GM23248 (cell line): ENCODE results near the gene LAMP5. TPM values are rescaled to one million over a fixed set of nuclear protein-coding genes. Genes with fewer than 3 reads are reported as not detected.

Experiments
- DNase-seq: peaks from one replicate; pipeline ENCODE4 v3.0.0-alpha.2; 2015
- H2AFZ ChIP-seq: fragments of 200-600 bp; sonication (generic); 2 replicates; pipeline ENCODE4 v1.6.1; 2016; ENCODE audit warnings: antibody characterized with exemption
- H3F3A ChIP-seq: fragments of 200-600 bp; sonication (generic); 2 replicates; pipeline ENCODE4 v1.6.1; 2016; ENCODE audit warnings: mild to moderate bottlenecking, antibody characterized with exemption, mixed run types; ENCODE audit not compliant: insufficient read depth
- H3K27ac ChIP-seq: fragments of 200-600 bp; sonication (generic); 2 replicates; pipeline ENCODE4 v1.5.1; 2016; ENCODE audit warnings: mild to moderate bottlenecking
- H3K27me3 ChIP-seq: fragments of 200-600 bp; sonication (generic); replicated peaks from 2 replicates; pipeline ENCODE4 v1.6.1; 2016; ENCODE audit warnings: mild to moderate bottlenecking; ENCODE audit not compliant: insufficient read depth
- H3K36me3 ChIP-seq: fragments of 200-600 bp; sonication (generic); 2 replicates; pipeline ENCODE4 v1.6.1; 2016; ENCODE audit warnings: low read depth, mild to moderate bottlenecking
- H3K4me1 ChIP-seq: fragments of 200-600 bp; sonication (generic); 2 replicates; pipeline ENCODE4 v1.6.1; 2016; ENCODE audit warnings: mild to moderate bottlenecking; ENCODE audit not compliant: insufficient read depth
- H3K4me2 ChIP-seq: fragments of 200-600 bp; sonication (generic); one replicate; pipeline ENCODE4 v1.6.1; 2016; ENCODE audit warnings: mild to moderate bottlenecking; ENCODE audit not compliant: unreplicated experiment
- H3K4me3 ChIP-seq: fragments of 200-600 bp; sonication (generic); 2 replicates; pipeline ENCODE4 v1.5.1; 2016; ENCODE audit warnings: mild to moderate bottlenecking
- H3K79me2 ChIP-seq: fragments of 200-600 bp; sonication (generic); 2 replicates; pipeline ENCODE4 v1.6.1; 2016; ENCODE audit warnings: mild to moderate bottlenecking; ENCODE audit not compliant: insufficient read depth
- H3K9ac ChIP-seq: fragments of 200-600 bp; sonication (generic); 2 replicates; pipeline ENCODE4 v1.6.1; 2016; ENCODE audit warnings: mild to moderate bottlenecking
- H3K9me2 ChIP-seq: fragments of 200-600 bp; sonication (generic); 2 replicates; pipeline ENCODE4 v1.6.1; 2016; ENCODE audit warnings: mixed run types, mild to moderate bottlenecking, moderate library complexity; ENCODE audit not compliant: insufficient read depth
- H3K9me3 ChIP-seq: fragments of 200-600 bp; sonication (generic); one replicate; pipeline ENCODE4 v1.6.1; 2017; ENCODE audit warnings: low read depth
- H4K20me1 ChIP-seq: fragments of 200-600 bp; sonication (generic); 2 replicates; pipeline ENCODE4 v1.6.0; 2016; ENCODE audit not compliant: insufficient read depth
- EZH2 ChIP-seq: fragments of 200-600 bp; sonication (generic); IDR thresholded peaks from 2 replicates; pipeline ENCODE4 v1.6.1; 2018; ENCODE audit warnings: antibody characterized with exemption, mild to moderate bottlenecking; ENCODE audit not compliant: insufficient read depth, poor library complexity, severe bottlenecking
- EZH2phosphoT487 ChIP-seq: fragments of 200-600 bp; sonication (generic); IDR thresholded peaks from 2 replicates; pipeline ENCODE4 v1.6.1; 2018; ENCODE audit warnings: antibody characterized with exemption, moderate library complexity, mild to moderate bottlenecking, low read depth; ENCODE audit not compliant: insufficient read depth
- whole genome bisulfite sequencing, 2 experiments: methylation state at CpG; one replicate each; pipeline ENCODE4 v1.1.6; 2015 to 2017; ENCODE audit warnings: low lambda C conversion rate in 2 of 2, low coverage in 1 of 2; ENCODE audit errors: missing lambda C conversion rate in 2 of 2; 5-methylcytosine and 5-hydroxymethylcytosine counted together
- in situ Hi-C: fragments of 300-500 bp; cut with MboI; formaldehyde crosslinking; loops from 2 replicates; pipeline ENCODE4 v1.15.0; 2020
- polyA plus RNA-seq: library from polyadenylated mRNA; unstranded; fragments of >200 nt; fragmentation: Nextera tagmentation; extraction: Ambion mirVana; gene quantifications from 2 replicates; pipeline ENCODE4 v1.2.1, GENCODE V29; 2016
- total RNA-seq: library from RNA; depleted of rRNA; stranded (reverse); fragments of >200 nt; shearing (Covaris generic); gene quantifications from 2 replicates; pipeline ENCODE4 v1.2.3, GENCODE V29; 2014

Gene LAMP5
- total and polyA plus RNA-seq, 2 experiments from 2014 or later, result 0.11 TPM; not detected in 1

- Histone ChIP-seq H3K27ac (no peak overlapping the region), H3K9ac (no peak overlapping the region), H3K9me2 (no peaks in the 10 kb centered on the region), H3F3A (no peaks in the 10 kb centered on the region), H4K20me1 (no peaks in the 10 kb centered on the region), H3K79me2 (no peaks in the 10 kb centered on the region), H3K4me1 (no peaks in the 10 kb centered on the region), H3K4me3 (no peak overlapping the region), H3K4me2 (peak overlapping the region; percentile 5), H3K9me3 (no peaks in the 10 kb centered on the region), H3K27me3 (peaks cover 66% of the 10 kb centered on the region), H3K36me3 (no peaks in the 10 kb centered on the region), H2AFZ (peak overlapping the region; percentile 9; the same call in 1 of the 2 replicates)
- in situ Hi-C loops, result no loop called here
- 15 to 18% methylated on average over 33 to 34 of the region's 34 CpGs for WGBS, 2 experiments
- no peak for DNase-seq
- no peak for TF ChIP-seq EZH2
- TF ChIP-seq EZH2phosphoT487, result no peak
Measured at GRCh38 chr20:9506280-9506821, 8.0 kb upstream of the LAMP5 start.

- Histone ChIP-seq H3K4me1 (no peaks in the 10 kb centered on the region), H3K27me3 (peaks cover 72% of the 10 kb centered on the region), H4K20me1 (no peaks in the 10 kb centered on the region), H3K36me3 (no peaks in the 10 kb centered on the region), H3K4me2 (no peak overlapping the region), H3F3A (no peaks in the 10 kb centered on the region), H3K27ac (no peak overlapping the region), H3K9me3 (no peaks in the 10 kb centered on the region), H2AFZ (peak overlapping the region; percentile 9; the same call in 1 of the 2 replicates), H3K4me3 (no peak overlapping the region), H3K79me2 (no peaks in the 10 kb centered on the region), H3K9ac (no peak overlapping the region), H3K9me2 (no peaks in the 10 kb centered on the region)
- no peak for DNase-seq
- in situ Hi-C loops, result no loop called here
- TF ChIP-seq EZH2phosphoT487 (no peak), EZH2 (no peak)
- 1 to 2% methylated on average over 30 to 31 of the region's 31 CpGs for WGBS, 2 experiments
Measured at GRCh38 chr20:9506964-9507369, 7.4 kb upstream of the LAMP5 start.

GRCh38 chr20:9507544-9508239, 6.7 kb upstream of the LAMP5 start:
- 5 to 9% methylated on average over 28 to 37 of the region's 37 CpGs for WGBS, 2 experiments
- H3K36me3 ChIP-seq, result no peaks in the 10 kb centered on the region
- H3K9ac ChIP-seq, result no peak overlapping the region
- DNase-seq, result no peak
- TF ChIP-seq EZH2phosphoT487 (no peak), EZH2 (no peak)
- H3K4me1 ChIP-seq, result no peaks in the 10 kb centered on the region
- no peaks in the 10 kb centered on the region for H3K9me3 ChIP-seq
- H3K9me2 ChIP-seq, result no peaks in the 10 kb centered on the region
- no peak overlapping the region for H2AFZ ChIP-seq
- in situ Hi-C loops, result no loop called here
- H4K20me1 ChIP-seq, result no peaks in the 10 kb centered on the region
- H3K4me2 ChIP-seq, result no peak overlapping the region
- H3K79me2 ChIP-seq, result no peaks in the 10 kb centered on the region
- no peak overlapping the region for H3K4me3 ChIP-seq
- peaks cover 79% of the 10 kb centered on the region for H3K27me3 ChIP-seq
- no peak overlapping the region for H3K27ac ChIP-seq
- H3F3A ChIP-seq, result no peaks in the 10 kb centered on the region

GRCh38 chr20:9508240-9508661, 6.1 kb upstream of the LAMP5 start:
- no peaks in the 10 kb centered on the region for H3K9me3 ChIP-seq
- H3K4me3 ChIP-seq, result no peak overlapping the region
- no peaks in the 10 kb centered on the region for H3K36me3 ChIP-seq
- H3K4me2 ChIP-seq, result no peak overlapping the region
- no peaks in the 10 kb centered on the region for H3K4me1 ChIP-seq
- H3K79me2 ChIP-seq, result no peaks in the 10 kb centered on the region
- peaks cover 84% of the 10 kb centered on the region for H3K27me3 ChIP-seq
- in situ Hi-C loops, result no loop called here
- no peaks in the 10 kb centered on the region for H3K9me2 ChIP-seq
- H3K9ac ChIP-seq, result no peak overlapping the region
- H2AFZ ChIP-seq, result no peak overlapping the region
- peak; percentile 72 for TF ChIP-seq EZH2
- no peak for TF ChIP-seq EZH2phosphoT487
- H3F3A ChIP-seq, result no peaks in the 10 kb centered on the region
- 3% methylated on average over 23 of the region's 23 CpGs for WGBS, 2 experiments
- DNase-seq, result no peak
- no peak overlapping the region for H3K27ac ChIP-seq
- H4K20me1 ChIP-seq, result no peaks in the 10 kb centered on the region
